HEK293 (cell line): ENCODE measurements around the gene AP5Z1.

Experiments
- CTCF ChIA-PET: fragments of 350-600 bp; formaldehyde crosslinking; extraction: SDS; loops from one replicate; lab custom pipeline; 2021; ENCODE audit warnings: antibody characterized with exemption; lab: Yijun Ruan, JAX
- POLR2A ChIA-PET: fragments of 300-600 bp; formaldehyde crosslinking; extraction: SDS; loops from one replicate; lab custom pipeline; 2020; ENCODE audit warnings: antibody characterized with exemption, inconsistent platforms; lab: Yijun Ruan, JAX
- H3K27ac ChIP-seq: fragments of 200-500 bp; sonication (Bioruptor generic); 2 replicates; pipeline ENCODE4 v1.5.1; 2014; ENCODE audit warnings: low read depth, low read length, control low read depth, inconsistent platforms; ENCODE audit errors: extremely low read depth
- H3K36me3 ChIP-seq, 2 experiments: fragments of 200-500 bp in 1 of 2; sonication (Bioruptor generic) in 1 of 2; 1 replicate in 1 of 2; 2 replicates in 1 of 2; pipeline ENCODE4 v1.5.1; 2014 to 2017; ENCODE audit warnings: inconsistent platforms in 2 of 2, low read length in 2 of 2; ENCODE audit not compliant: control insufficient read depth in 2 of 2, insufficient read depth in 1 of 2
- H3K4me1 ChIP-seq: fragments of 200-500 bp; sonication (Bioruptor generic); 2 replicates; pipeline ENCODE4 v1.5.1; 2014; ENCODE audit warnings: mild to moderate bottlenecking, low read length, inconsistent platforms; ENCODE audit not compliant: control insufficient read depth, insufficient read depth
- H3K4me3 ChIP-seq: 2 replicates; pipeline ENCODE4 v1.5.1; 2011; ENCODE audit warnings: low read depth, mild to moderate bottlenecking, control low read depth, low read length, moderate library complexity
- H3K9me3 ChIP-seq: fragments of 200-500 bp; sonication (Bioruptor generic); 2 replicates; pipeline ENCODE4 v1.5.1; 2014; ENCODE audit warnings: low read depth, low read length, inconsistent platforms; ENCODE audit not compliant: control insufficient read depth, insufficient read depth
- SP7 ChIP-seq: fragments of 450-650 bp; formaldehyde crosslinking; IDR thresholded peaks from 2 replicates; pipeline ENCODE4 v1.5.1; 2016; ENCODE audit warnings: missing biosample characterization, missing genetic modification characterization
- ZNF133 ChIP-seq: fragments of 450-650 bp; formaldehyde crosslinking; IDR thresholded peaks from 2 replicates; pipeline ENCODE4 v1.5.1; 2016; ENCODE audit warnings: missing biosample characterization, missing genetic modification characterization
- ZNF366 ChIP-seq: fragments of 450-650 bp; formaldehyde crosslinking; conservative IDR thresholded peaks from 2 replicates; pipeline ENCODE4 v1.5.1; 2016; ENCODE audit warnings: missing biosample characterization, missing genetic modification characterization
- ZNF513 ChIP-seq: fragments of 450-650 bp; IDR thresholded peaks from 2 replicates; pipeline ENCODE4 v1.5.1; 2018; ENCODE audit warnings: missing biosample characterization, missing genetic modification characterization
- ZNF670 ChIP-seq: fragments of 450-650 bp; formaldehyde crosslinking; IDR thresholded peaks from 2 replicates; pipeline ENCODE4 v1.5.1; 2016; ENCODE audit warnings: missing biosample characterization, missing genetic modification characterization, low read depth
- ZNF747 ChIP-seq: fragments of 450-650 bp; formaldehyde crosslinking; IDR thresholded peaks from 2 replicates; pipeline ENCODE4 v1.5.1; 2016; ENCODE audit warnings: missing biosample characterization, missing genetic modification characterization
- ZNF785 ChIP-seq: fragments of 450-650 bp; formaldehyde crosslinking; IDR thresholded peaks from 2 replicates; pipeline ENCODE4 v1.5.1; 2016; ENCODE audit warnings: missing biosample characterization, missing genetic modification characterization
- ZNF837 ChIP-seq: fragments of 450-650 bp; formaldehyde crosslinking; IDR thresholded peaks from 2 replicates; pipeline ENCODE4 v1.5.1; 2016; ENCODE audit warnings: missing biosample characterization, missing genetic modification characterization
- TF ChIP-seq, protein P1 (sequence below): fragments of 450-650 bp; formaldehyde crosslinking; conservative IDR thresholded peaks from 2 replicates; pipeline ENCODE4 v1.5.1; 2016; ENCODE audit warnings: low read depth, missing biosample characterization, missing genetic modification characterization
- TF ChIP-seq, protein P2 (sequence below): fragments of 450-650 bp; formaldehyde crosslinking; IDR thresholded peaks from 2 replicates; pipeline ENCODE4 v1.5.1; 2016; ENCODE audit warnings: missing biosample characterization, missing genetic modification characterization, borderline replicate concordance

AP5Z1 gene

GRCh38 chr7:4790516-4790991 lies 15.1 kb downstream of the AP5Z1 start (continued):
- no peak for TF ChIP-seq ZNF513

GRCh38 chr7:4791101-4791737 lies 15.8 kb downstream of the AP5Z1 start:
- no peaks in the 10 kb centered on the region; the same call in 1 of the 2 replicates for H3K4me1 ChIP-seq
- POLR2A ChIA-PET, result no interaction called here
- H3K9me3 ChIP-seq, result no peaks in the 10 kb centered on the region
- H3K4me3 ChIP-seq, result no peak overlapping the region
- peaks cover 0 to 42% of the 10 kb centered on the region in 2 experiments; a peak in 1 of 3 replicates for H3K36me3 ChIP-seq
- CTCF ChIA-PET, result interaction anchor here (0.5 to 0.7 kb wide), 3 partner anchors 16 to 1660 kb away, joined by 3 read pairs; partner anchors contain the start of gene AP5Z1
- TF ChIP-seq, protein P1, sequence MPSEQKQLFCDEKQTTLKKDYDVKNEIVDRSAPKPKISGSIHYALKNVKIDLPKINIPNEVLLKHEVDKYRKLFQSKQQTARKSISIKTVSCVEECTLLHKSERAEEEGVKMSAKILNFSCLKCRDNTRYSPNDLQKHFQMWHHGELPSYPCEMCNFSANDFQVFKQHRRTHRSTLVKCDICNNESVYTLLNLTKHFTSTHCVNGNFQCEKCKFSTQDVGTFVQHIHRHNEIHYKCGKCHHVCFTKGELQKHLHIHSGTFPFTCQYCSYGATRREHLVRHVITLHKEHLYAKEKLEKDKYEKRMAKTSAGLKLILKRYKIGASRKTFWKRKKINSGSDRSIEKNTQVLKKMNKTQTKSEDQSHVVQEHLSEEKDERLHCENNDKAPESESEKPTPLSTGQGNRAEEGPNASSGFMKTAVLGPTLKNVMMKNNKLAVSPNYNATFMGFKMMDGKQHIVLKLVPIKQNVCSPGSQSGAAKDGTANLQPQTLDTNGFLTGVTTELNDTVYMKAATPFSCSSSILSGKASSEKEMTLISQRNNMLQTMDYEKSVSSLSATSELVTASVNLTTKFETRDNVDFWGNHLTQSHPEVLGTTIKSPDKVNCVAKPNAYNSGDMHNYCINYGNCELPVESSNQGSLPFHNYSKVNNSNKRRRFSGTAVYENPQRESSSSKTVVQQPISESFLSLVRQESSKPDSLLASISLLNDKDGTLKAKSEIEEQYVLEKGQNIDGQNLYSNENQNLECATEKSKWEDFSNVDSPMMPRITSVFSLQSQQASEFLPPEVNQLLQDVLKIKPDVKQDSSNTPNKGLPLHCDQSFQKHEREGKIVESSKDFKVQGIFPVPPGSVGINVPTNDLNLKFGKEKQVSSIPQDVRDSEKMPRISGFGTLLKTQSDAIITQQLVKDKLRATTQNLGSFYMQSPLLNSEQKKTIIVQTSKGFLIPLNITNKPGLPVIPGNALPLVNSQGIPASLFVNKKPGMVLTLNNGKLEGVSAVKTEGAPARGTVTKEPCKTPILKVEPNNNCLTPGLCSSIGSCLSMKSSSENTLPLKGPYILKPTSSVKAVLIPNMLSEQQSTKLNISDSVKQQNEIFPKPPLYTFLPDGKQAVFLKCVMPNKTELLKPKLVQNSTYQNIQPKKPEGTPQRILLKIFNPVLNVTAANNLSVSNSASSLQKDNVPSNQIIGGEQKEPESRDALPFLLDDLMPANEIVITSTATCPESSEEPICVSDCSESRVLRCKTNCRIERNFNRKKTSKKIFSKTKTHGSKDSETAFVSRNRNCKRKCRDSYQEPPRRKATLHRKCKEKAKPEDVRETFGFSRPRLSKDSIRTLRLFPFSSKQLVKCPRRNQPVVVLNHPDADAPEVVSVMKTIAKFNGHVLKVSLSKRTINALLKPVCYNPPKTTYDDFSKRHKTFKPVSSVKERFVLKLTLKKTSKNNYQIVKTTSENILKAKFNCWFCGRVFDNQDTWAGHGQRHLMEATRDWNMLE (tag by site-specific recombination), result no peak
- TF ChIP-seq ZNF366 (tag by site-specific recombination), result no peak
- TF ChIP-seq ZNF747 (tag by site-specific recombination), result no peak
- no peak for TF ChIP-seq ZNF837 (tag by site-specific recombination)
- TF ChIP-seq, protein P2, sequence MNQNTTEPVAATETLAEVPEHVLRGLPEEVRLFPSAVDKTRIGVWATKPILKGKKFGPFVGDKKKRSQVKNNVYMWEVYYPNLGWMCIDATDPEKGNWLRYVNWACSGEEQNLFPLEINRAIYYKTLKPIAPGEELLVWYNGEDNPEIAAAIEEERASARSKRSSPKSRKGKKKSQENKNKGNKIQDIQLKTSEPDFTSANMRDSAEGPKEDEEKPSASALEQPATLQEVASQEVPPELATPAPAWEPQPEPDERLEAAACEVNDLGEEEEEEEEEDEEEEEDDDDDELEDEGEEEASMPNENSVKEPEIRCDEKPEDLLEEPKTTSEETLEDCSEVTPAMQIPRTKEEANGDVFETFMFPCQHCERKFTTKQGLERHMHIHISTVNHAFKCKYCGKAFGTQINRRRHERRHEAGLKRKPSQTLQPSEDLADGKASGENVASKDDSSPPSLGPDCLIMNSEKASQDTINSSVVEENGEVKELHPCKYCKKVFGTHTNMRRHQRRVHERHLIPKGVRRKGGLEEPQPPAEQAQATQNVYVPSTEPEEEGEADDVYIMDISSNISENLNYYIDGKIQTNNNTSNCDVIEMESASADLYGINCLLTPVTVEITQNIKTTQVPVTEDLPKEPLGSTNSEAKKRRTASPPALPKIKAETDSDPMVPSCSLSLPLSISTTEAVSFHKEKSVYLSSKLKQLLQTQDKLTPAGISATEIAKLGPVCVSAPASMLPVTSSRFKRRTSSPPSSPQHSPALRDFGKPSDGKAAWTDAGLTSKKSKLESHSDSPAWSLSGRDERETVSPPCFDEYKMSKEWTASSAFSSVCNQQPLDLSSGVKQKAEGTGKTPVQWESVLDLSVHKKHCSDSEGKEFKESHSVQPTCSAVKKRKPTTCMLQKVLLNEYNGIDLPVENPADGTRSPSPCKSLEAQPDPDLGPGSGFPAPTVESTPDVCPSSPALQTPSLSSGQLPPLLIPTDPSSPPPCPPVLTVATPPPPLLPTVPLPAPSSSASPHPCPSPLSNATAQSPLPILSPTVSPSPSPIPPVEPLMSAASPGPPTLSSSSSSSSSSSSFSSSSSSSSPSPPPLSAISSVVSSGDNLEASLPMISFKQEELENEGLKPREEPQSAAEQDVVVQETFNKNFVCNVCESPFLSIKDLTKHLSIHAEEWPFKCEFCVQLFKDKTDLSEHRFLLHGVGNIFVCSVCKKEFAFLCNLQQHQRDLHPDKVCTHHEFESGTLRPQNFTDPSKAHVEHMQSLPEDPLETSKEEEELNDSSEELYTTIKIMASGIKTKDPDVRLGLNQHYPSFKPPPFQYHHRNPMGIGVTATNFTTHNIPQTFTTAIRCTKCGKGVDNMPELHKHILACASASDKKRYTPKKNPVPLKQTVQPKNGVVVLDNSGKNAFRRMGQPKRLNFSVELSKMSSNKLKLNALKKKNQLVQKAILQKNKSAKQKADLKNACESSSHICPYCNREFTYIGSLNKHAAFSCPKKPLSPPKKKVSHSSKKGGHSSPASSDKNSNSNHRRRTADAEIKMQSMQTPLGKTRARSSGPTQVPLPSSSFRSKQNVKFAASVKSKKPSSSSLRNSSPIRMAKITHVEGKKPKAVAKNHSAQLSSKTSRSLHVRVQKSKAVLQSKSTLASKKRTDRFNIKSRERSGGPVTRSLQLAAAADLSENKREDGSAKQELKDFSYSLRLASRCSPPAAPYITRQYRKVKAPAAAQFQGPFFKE, result no peak
- no peak for TF ChIP-seq ZNF785 (tag by site-specific recombination)
- TF ChIP-seq ZNF133, result no peak
- no peak for TF ChIP-seq SP7 (tag by site-specific recombination)
- TF ChIP-seq ZNF670 (tag by site-specific recombination), result no peak
- H3K27ac ChIP-seq, result no peak overlapping the region
